HG03432 (cell line): ENCODE data around the gene GDF3.
"Not testable (repeated sequence)": the region's sequence is repeated elsewhere in the genome, so short reads cannot be mapped to it uniquely, and the experiment has no call there.

Experiments used
- ATAC-seq: cut with Tn5 transposase; IDR thresholded peaks from one replicate; pipeline ENCODE4 v1.9.1; 2021; ENCODE audit warnings: mild to moderate bottlenecking, moderate library complexity; ENCODE audit not compliant: unreplicated experiment

The GDF3 gene

GRCh38 chr12:7668171-7668570, 27.4 kb downstream of the GDF3 start:
- no peak for ATAC-seq

GRCh38 chr12:7667125-7667524, 28.4 kb downstream of the GDF3 start:
- no peak for ATAC-seq

GRCh38 chr12:7666595-7666994, 29.0 kb downstream of the GDF3 start:
- no peak for ATAC-seq

- ATAC-seq: no peak
Measured at GRCh38 chr12:7661741-7662140, 33.8 kb downstream of the GDF3 start.

- ATAC-seq: no peak
Measured at GRCh38 chr12:7656121-7656520, 39.5 kb downstream of the GDF3 start.

GRCh38 chr12:7650091-7650490, 45.5 kb downstream of the GDF3 start:
- no peak for ATAC-seq

- ATAC-seq: no peak
Measured at GRCh38 chr12:7647071-7647470, 48.5 kb downstream of the GDF3 start.

GRCh38 chr12:7646178-7646475, 49.4 kb downstream of the GDF3 start:
- no peak for ATAC-seq

GRCh38 chr12:7645395-7646177, 50.0 kb downstream of the GDF3 start:
- ATAC-seq: no peak

GRCh38 chr12:7642876-7643309, 52.7 kb downstream of the GDF3 start:
- no peak for ATAC-seq

GRCh38 chr12:7642287-7642686, 53.3 kb downstream of the GDF3 start:
- no peak for ATAC-seq

GRCh38 chr12:7640123-7640995, 55.2 kb downstream of the GDF3 start:
- not testable (repeated sequence) for ATAC-seq
